Activated naive CD4-positive, alpha-beta T cell treated with anti-CD3 and anti-CD28 coated beads, Interleukin-2, amount 50 U/mL, for 16 hours (primary cell): ENCODE results near the gene TNRC18.
"Not testable (repeated sequence)": the region's sequence is repeated elsewhere in the genome, so short reads cannot be mapped to it uniquely, and the experiment has no call there.

Source experiments
- DNase-seq: peaks from one replicate; pipeline ENCODE4 v3.0.0-alpha.2; 2020

Gene TNRC18

DNA sequence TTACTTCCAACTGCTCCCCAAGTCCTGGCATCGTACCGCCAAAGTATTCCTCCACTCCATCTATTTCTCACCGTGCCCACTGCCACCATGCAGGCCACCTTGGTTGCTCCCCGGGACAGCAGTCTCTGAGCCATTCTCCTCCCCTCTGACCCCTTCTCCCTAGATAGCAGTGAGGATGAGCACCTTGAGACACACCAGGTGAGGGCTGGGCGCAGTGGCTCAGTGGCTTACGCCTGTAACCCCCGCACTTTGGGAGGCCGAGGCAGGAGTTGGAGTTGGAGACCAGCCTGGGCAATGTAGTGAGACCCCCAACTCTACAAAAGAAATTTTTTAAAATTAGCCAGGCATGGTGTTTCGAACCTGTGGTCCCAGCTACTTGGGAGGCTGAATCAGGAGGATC lies 136.7 kb downstream of the TNRC18 start:
- DNase-seq: no peak

DNA sequence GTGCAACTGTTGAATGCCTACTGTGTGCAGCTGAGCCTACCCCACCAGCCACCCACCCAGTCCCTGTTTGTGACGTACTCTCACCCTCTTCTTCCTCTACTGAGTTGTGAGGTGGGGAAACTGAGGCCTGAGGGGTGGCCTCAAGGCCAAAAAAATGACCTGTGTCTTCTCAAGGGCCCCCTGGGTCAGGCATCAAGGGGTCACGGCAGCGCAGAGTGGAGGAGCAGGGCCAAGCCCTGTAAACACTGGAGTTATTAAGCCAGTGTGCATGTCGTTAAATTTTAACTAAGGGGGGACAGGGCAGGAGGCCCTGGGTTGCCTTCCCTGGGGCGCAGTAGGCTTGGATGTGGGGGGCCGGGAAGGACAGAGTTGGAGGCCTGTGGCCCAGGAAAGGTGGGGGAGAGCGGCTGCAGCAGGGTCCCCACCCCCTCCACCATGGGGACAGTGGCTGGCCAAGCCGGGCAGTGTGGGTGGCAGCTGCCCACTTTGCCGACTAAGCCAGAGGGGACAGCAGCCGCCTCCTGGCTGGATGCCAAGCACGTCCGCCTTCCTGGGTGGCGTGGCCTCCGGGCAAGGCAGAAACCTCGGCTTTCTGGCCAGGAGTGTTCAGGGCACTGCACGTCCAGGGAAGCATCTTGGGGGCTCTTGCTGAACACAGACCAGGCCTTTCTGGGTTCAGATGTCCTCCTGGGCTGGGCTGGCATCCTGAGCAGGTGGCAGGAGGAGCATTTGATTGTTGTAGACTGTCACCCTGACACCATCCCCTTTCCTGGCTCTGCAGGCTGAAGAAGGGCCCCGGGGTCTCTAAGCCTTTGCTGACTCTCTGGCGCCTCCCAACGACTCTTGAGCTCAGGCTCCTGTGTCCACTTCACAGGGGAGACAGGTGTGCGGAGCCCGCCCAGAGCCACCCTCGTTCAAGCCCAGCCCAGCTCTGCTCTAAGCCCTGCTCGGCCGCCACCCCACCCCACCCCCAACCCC lies 139.0 kb downstream of the TNRC18 start:
- no peak for DNase-seq

DNA sequence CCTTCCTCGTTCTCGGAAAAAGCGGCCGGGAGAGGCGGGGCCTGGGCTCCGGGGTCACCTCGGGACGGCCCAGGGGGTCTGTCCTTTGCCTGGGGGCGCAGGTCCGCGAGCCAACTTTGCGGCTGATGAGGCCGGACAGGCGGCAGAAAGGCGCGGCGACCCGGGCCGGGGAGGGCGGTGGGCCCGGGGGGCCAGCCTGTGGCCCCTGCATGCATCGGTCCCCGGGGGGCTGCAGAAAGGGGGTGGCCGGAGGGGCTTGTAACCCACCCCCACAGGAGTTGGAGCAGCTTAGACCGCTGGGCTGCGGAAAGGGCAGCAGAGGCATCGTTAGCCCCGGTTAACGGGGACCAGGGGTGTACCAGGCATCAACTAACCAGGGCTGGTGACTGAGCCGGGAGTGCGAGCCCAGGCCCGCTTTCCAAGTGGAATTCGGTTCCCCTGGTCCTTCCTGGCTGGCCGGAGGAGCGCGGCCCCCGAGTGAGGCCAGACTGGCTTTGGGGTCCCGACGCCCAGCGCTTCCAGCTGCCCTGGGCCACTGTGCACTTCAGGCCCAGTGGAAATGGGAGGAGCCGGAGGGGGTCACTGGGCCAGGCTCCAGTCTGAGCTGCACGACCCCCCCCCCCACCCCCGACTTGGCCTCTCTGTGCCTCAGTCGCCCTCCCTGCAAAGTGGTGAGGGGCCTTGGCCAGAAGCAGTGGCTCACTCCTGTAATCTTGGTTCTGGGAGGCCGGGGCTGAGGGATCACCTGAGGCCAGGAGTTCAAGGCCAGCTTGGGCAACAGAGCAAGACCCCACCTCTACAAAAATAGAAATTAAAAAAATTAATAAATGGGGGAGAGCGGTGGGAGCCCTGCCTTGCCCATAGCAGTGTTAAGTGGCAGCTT lies 140.0 kb downstream of the TNRC18 start:
- no peak for DNase-seq

DNA sequence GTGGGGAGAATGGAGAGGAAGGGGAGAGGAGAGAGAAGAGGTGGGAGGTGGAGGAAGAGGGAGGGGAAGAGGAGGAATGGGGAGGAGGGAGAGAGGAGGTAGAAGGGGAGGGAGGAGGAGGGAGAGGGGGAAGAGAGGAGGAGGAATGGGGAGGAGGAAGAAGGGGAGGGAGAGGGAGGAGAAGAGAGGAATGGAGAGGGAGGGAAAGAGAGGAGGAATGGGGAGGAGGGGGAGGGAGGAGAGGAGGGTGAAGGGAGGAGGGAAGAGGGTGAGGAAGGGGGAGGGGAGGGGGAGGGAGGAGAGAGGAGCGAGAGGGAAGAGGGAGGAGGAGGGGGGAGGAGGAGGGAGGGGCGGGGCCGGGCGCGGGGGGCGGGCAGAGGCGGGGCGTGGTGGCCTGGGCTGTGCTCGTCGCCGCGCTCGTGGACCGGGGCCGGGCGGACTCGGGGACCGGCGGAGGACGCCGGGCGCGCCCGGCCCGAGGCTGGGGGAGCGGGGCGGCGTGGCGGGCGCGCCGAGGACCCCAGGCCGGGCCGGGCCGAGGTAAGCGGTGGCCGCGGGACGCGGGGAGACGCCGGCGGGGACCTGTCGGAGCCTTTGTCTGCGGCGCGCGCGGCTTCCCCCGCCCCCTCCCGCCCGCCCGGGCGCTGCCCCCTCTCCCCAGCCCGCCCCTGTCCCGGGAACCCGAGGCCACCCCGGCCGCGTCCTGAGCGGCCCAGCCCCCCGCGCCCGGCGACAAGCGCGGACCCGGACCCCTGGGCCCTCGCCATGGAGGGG lies 140.9 kb downstream of the TNRC18 start, which contains the start of gene SLC29A4:
Gene SLC29A4 (plus strand): TSS at position 401 of the 774 bp plus-strand sequence. CDS start 4,874 bp downstream, outside the sequence.
- DNase-seq: no peak

DNA sequence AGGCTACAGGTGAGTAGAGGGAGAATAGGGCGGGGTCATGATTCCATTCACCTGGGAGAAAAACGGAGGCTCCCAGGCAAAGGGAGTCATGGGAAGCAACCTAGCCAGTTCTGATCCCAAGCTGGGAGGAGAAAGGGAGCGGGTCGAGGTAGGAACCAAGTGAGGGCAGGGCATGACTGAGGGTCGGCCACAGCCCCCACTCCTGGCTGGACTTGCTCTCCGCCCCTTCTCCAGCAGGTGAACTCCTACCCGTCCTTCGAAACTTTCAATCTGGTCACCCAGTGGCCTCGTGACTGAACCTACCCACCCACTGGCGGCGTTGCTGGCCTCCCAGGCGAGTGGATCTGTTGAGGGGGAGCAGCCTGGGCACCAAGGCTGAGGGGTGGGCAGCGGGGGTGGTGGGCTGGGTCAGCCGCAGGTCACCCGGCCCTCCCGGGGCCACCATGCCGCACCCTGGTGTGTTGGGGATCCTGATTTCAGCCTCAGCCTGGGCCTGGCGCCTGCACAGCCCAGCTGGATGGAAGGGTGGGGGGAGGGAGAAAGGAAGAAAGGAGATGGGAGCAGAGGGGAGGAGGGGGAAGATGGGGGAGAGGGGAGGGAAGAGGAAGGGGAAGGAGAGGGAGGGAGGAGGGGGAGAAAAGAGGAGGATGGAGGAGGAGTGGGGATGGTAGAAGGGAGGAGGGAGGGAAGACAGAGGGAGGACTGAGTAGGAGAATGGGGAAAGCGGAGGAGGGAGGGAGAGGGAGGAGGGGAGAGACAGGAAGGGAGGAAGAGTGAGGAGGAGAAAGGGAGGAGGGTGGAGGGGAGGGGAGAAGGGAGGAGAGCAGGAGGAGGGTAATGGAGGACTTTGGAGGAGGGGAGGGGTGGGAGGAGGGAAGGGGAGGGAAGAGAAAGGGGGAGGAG lies 141.8 kb downstream of the TNRC18 start:
- DNase-seq: not testable (repeated sequence)

DNA sequence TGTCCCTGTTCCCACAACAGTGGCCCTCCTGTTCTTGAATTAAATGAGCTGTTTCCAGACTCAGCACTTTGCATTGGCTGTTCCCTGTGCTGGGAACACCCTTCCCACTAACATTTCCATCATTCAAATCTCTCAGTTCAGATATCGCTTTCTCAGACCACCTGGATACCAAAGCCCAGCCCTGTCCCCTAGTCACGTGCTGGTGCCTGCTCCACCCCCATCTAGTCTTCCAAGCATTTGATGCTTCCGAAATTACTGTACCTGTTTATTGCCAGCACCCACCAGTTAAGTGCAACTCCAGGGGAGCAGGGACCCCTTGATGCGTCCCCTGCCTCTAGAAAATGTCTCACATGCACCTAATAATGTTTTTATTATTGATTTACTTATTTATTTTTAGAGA lies 143.9 kb downstream of the TNRC18 start:
- DNase-seq: no peak

DNA sequence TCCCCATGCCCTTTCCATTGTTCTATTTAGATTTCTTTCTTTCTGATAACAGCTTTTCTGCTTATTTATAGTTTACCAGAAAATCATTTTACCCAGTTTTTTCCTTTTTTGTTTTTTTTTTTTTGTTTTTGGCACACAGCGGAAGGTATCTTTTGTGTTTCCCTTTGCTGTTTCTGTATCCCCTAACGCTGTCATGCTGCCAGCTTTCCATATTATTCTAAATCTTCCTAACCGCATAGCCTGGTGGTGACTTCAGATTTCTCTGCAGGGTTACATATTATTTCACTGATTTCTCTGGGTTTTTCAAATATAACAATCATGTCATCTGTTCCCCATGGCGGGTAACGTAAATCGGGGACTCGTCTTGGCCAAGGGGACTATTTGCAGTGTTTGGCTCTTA lies 144.9 kb downstream of the TNRC18 start:
- DNase-seq: no peak

DNA sequence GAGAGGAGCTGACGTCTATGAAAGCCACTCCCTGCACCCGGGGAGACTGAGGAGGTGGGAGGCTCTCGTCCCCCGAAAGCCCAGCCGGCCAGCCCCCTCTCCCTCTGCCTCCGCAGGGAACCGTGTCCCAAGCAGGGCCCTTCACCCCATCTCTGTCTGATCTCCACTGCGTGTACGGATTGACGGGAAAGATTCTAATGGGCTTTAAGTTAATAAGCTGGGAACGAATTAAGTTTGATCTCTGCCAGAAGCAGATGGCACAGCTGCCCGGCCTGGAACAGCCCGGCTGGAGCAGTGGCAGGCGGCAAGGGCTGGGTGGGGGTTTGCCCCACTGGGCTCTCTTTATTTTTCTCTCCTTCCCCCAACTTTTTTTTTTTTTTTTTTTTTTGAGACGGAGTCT lies 147.0 kb downstream of the TNRC18 start:
- DNase-seq: no peak

DNA sequence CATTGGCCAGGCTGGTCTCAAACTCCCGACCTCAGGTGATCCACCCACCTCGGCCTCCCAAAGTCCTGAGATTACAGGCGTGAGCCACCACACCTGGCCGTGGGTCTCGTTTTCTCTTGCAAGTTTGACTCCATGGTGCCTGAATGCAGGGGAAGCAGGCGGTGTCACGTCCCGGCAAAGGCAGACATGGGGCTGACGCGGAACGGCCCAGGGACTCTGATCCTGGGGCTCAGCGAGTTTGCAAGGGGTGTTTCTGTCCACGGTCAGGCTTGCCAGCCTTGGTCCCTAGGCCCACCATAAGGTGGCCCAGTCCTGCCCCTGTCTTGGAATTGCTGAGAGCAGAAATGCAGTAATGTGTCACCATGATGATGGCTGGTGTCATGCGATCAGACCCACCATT lies 147.5 kb downstream of the TNRC18 start:
- not testable (repeated sequence) for DNase-seq

DNA sequence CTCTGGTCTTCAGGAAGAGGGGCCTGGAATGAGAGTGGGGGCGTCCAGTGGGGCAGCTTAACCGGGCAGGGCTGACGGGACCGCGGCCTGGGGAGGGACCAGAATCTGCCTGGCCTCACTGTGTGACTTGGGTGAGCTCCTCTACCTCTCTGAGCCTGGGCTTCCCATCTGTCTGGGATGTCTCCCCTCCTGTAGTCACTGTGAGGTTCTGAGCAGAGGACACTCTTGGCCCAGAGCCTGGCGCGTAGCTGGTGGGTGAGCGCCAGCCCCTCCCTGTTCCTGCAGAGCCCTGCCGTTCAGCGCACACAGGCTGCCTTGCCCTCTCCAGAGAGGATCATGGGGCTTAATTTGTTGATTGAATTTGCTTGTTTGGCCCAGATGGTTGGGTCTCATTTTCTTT lies 148.1 kb downstream of the TNRC18 start:
- not testable (repeated sequence) for DNase-seq

DNA sequence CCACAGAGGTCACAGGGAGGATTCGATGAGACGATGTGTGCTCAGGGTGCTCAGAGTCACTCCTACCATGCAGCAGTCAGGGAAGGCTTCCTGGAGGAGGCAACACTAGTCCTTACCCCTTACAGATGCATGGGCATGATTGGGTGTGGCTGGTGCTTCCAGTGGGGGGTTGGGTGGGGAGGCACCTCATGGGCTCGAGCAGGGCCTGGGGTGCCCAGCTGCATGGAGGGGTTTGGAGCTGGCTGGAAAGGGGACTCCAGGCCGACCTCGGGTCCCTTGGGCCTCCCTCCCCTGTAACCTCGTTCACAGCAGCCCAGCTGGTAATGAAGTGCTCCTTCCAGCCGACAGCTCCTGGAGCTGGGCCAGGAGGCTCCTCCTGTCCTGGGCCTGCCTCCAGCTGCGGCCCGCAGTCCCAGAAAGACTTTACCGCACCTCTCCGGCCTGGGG lies 148.6 kb downstream of the TNRC18 start:
- DNase-seq: not testable (repeated sequence)

DNA sequence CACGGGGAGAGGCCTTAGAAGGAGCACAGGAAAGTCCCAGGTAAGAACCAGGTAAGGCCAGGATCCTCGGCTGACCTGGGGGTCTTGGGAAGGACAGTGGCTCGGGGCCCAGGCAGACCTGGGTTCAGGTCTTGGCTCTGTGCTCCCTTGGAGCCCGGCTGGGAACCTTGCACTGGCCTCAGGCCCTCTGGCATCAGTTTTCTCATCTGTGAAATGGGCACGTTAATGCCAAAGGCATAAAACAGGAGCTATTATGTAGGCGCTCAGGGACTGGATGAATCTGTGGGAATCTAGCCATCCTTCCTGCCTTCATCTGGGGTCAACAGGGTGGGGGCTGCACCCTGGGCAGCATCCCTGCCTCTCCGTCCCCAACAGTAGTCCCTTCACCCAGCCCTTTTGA lies 149.2 kb downstream of the TNRC18 start:
- no peak for DNase-seq

DNA sequence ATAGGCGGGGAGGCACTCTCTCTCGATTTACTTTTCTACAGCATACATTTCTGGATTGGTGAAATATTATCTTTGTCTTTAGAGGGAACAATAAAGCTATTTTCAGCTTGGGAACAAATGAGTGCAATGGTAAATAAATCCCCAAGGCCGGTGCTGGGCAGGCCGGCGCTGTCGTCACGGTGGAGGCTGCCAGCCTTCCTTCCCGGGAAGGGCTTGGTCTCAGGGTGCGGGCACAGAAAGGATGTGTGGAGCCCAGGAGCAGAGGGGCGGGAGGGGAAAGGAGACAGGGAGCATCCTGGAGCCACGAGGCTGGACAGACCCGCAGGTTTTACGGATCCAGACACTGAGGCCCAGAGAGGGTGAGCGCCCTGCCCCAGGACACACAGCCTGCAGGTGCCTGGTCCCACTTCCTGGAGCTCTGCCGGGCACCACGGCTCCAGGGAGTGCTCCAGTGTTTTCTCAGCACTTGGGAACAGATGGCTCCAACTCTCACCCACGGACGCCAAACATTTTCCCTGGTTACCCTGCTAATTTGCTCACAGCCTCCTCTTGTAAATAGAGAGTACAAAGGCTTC lies 149.7 kb downstream of the TNRC18 start:
- not testable (repeated sequence) for DNase-seq

DNA sequence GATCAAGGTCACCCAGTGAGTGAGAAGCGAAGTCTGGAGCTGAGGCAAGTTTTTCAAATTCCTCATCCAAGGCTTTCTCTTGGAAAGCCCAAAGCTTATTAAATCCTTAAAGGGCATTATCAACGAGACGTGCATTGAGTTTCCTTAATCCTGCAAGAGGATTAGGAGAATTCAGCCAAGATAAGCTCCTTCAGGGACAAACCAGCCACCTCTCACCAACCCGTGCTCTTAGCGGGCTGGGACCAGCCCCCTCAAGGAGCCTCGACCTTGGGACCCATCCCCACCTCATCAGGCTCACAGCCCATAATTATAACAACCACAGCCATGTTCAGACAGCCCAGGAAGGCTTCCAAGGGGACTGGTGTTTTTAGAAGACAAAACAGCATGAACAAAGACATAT lies 152.8 kb downstream of the TNRC18 start:
- DNase-seq: no peak

DNA sequence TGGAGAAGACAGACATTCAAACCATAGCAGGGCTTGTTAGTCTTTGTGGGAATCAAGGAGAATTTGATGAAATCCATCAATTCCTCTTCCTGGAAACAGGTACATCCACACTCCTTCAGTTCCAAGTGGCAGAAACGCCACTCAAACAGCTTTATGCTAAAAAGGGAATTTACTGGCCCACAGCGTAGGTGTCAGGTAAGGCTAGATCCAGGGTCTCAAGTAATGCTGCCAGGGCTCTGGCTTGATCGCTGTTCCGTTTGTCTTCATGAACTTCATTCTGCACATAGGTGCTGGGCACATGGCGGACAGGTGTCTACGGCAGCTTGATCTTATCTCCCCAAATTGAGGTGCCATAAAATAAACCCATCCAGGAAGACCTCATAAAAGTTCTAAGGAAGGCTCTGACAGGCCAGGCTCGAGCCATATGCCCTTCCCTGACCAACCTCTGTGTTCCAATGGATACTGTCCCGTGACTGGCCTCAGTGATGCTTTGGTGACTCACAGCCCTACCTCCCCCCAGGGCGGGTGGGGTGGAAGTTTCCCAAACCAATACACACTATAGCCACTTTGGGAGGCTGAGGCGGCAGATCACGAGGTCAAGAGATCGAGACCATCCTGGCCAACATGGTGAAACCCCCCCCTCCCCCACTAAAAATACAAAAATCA lies 153.5 kb downstream of the TNRC18 start:
- DNase-seq: not testable (repeated sequence)

DNA sequence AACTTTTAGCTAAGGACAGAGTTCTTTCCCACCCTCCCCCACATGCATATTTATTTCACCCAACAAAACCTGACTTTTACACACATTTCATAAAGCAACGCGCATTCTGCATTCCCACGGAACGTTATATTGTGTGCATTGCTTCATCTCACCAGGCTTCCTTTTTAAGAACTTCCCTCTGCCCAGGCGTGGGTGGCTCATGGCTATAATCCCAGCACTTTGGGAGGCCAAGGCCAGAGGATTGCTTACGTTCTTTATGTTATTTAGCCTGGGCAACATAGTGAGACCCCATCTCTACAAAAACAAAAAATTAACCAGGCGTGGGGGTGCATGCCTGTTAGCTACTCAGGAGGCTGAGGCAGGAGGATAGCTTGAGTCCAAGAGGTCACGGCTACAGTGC lies 155.8 kb downstream of the TNRC18 start:
- DNase-seq: not testable (repeated sequence)

DNA sequence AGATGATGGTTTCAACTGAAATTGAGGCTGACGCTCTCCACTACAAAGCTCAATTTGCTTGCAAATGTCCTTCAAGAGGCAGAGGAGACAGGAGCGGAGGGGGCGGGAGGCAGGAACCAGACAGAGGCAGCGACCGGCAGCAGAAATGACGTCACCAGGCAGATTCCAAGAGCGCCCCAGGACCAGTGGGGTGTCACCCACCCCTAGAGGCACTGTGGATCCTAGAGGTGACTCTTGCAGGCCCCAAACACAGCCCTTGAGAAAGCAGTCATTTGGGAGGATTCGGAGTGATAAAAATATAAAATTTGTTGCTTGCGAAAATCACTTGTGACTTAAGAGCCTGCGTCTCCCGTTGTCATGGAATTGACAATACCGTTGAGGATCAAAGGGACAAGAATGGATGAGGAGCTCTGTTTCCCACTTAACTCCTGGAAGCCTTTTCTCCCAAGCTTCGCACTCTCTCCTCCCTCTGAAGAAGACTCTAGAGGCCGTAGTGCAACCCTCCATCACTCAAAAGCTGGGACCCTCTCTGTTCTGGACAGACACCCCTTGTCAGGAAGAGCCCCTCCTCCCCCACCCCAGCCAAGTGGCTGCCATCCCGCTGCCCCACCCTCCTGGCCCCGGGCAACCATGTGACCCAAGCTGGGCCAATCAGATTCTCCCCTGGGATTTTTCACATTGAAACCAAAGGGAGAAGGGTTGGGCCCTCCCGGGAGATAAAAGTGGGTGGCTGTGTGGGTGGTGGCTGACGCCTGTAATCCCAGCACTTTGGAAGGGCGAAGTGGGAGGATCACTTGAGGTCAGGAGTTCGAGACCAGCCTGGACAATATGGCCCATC lies 157.2 kb downstream of the TNRC18 start:
- no peak for DNase-seq

DNA sequence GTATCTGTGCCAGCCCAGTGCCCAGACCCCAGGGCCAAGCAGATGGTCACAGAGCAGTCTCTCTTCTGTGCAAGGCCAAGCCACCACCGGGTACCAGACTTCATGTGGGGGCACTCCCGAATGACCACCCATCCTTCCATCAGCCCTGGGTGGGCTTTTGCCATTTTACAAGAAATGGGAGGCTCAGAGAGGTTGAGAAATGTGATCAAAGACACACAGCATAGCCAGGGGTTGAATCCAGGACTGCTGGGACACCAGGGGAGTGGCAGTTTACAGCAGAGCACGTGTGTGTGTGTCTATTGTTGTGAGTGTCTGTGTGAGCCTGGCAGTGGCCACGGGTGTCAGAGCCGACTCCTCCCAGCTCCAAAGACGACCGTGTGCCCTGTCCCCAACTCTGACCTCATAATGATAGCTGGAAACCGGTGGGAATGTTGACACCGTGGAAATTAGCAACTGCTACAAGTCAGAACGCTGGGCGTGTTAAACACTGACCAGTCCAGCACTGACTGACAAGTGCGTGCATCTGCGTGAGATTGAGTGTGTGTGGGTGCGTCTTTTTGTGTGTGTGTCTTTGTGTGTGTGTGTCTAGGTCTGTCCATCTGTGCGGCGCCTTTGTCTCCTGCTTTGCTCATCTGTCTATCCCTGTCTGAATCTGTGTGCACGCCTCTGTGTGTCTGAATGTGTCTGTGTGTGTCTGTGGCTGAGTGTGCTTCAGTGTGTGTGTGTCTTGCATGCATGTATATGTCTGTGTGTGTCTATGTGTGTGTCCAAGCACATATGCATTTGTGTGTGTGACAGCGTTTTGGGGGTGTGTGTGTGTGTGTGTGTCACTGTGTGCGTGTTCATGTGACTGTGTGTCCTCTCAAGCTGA lies 158.1 kb downstream of the TNRC18 start:
- DNase-seq: no peak

DNA sequence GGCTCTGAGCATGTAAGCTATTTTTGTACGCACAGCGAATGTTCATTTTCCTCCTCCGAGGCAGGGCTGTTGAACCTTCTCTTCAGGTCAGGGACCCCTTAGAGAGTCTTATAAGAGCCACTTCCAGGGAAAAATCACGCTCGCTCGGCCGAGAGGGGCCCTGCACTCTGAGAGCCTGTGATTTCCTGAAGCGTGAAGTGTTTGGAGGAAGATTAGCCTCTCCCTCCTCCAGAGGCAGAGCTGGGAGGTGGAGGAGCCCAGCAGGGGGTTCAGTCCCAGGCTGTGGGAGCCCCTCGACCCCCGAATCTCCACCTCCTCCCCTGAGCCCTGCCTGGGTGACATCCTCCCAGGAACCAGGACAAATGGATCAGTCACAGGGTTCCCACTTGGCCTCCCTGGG lies 160.6 kb downstream of the TNRC18 start:
- DNase-seq: not testable (repeated sequence)
